PC-3 (cell line): Measurements from ENCODE around the gene TRAPPC8. TPM values are rescaled to one million over a fixed set of nuclear protein-coding genes. Genes with fewer than 3 reads are reported as not detected.

Experiments
- ATAC-seq: fragments of 200-7000 bp; cut with Tn5 transposase; 2 replicates; pipeline ENCODE4 v1.9.1; 2020; ENCODE audit warnings: mild to moderate bottlenecking, moderate library complexity
- BruUV-seq: library from RNA; stranded (reverse); fragments of 400-500 nt; replicated peaks from 2 replicates; lab custom pipeline; 2021; lab: Mats Ljungman, UMichigan
- CTCF ChIA-PET: fragments of 300-600 bp; sonication (Branson Sonifier 250); formaldehyde crosslinking; loops from one replicate; lab custom pipeline; 2022; ENCODE audit warnings: antibody characterized with exemption; lab: Charles Lee
- POLR2A ChIA-PET: fragments of 300-600 bp; sonication (Branson Sonifier 250); formaldehyde crosslinking; loops from one replicate; lab custom pipeline; 2022; ENCODE audit warnings: antibody characterized with exemption; ENCODE audit not compliant: unreplicated experiment; lab: Charles Lee
- DNase-seq: peaks from one replicate; pipeline ENCODE4 v3.0.0-alpha.2; 2015
- H2AFZ ChIP-seq: fragments of 300-600 bp; sonication (generic); 2 replicates; pipeline ENCODE4 v1.6.0; 2016; ENCODE audit warnings: antibody characterized with exemption, low read length
- H3F3A ChIP-seq: fragments of 300-600 bp; sonication (generic); one replicate; pipeline ENCODE4 v1.6.0; 2017; ENCODE audit warnings: antibody characterized with exemption, low read length, control low read depth, mild to moderate bottlenecking; ENCODE audit not compliant: unreplicated experiment
- H3K27ac ChIP-seq: fragments of 300-600 bp; sonication (generic); 2 replicates; pipeline ENCODE4 v1.5.1; 2016; ENCODE audit warnings: mild to moderate bottlenecking, low read length
- H3K27me3 ChIP-seq: fragments of 300-600 bp; sonication (generic); 2 replicates; pipeline ENCODE4 v1.6.1; 2016; ENCODE audit warnings: low read length, mixed read lengths
- H3K36me3 ChIP-seq: fragments of 300-600 bp; sonication (generic); 2 replicates; pipeline ENCODE4 v1.6.1; 2016; ENCODE audit warnings: low read depth, mixed run types, low read length, mixed read lengths
- H3K4me1 ChIP-seq: fragments of 300-600 bp; sonication (generic); 2 replicates; pipeline ENCODE4 v1.5.1; 2016; ENCODE audit warnings: low read length; ENCODE audit not compliant: insufficient read depth
- H3K4me2 ChIP-seq: fragments of 300-600 bp; sonication (generic); 2 replicates; pipeline ENCODE4 v1.6.0; 2016; ENCODE audit warnings: low read length
- H3K4me3 ChIP-seq: fragments of 300-600 bp; sonication (generic); 2 replicates; pipeline ENCODE4 v1.5.1; 2016; ENCODE audit warnings: mild to moderate bottlenecking, low read length, mixed read lengths
- H3K79me2 ChIP-seq: fragments of 300-600 bp; sonication (generic); 2 replicates; pipeline ENCODE4 v1.6.1; 2017; ENCODE audit warnings: low read length, mixed read lengths
- H3K9ac ChIP-seq: fragments of 300-600 bp; sonication (generic); 2 replicates; pipeline ENCODE4 v1.6.0; 2016; ENCODE audit warnings: mild to moderate bottlenecking, low read length
- H3K9me2 ChIP-seq: fragments of 300-600 bp; sonication (generic); replicated peaks from 2 replicates; pipeline ENCODE4 v1.6.1; 2016; ENCODE audit warnings: mixed run types, low read length, mixed read lengths
- H3K9me3 ChIP-seq: fragments of 300-600 bp; sonication (generic); 2 replicates; pipeline ENCODE4 v1.6.1; 2016; ENCODE audit warnings: low read length, mixed read lengths
- H4K20me1 ChIP-seq: fragments of 300-600 bp; sonication (generic); 2 replicates; pipeline ENCODE4 v1.6.1; 2016; ENCODE audit warnings: low read length, mixed read lengths
- EZH2 ChIP-seq: fragments of 300-600 bp; sonication (generic); IDR thresholded peaks from one replicate; pipeline ENCODE4 v1.6.1; 2017; ENCODE audit warnings: antibody characterized with exemption, mild to moderate bottlenecking, low read length; ENCODE audit not compliant: unreplicated experiment
- EZH2phosphoT487 ChIP-seq: fragments of 300-600 bp; sonication (generic); IDR thresholded peaks from 2 replicates; pipeline ENCODE4 v1.6.1; 2018; ENCODE audit warnings: mild to moderate bottlenecking, antibody characterized with exemption, low read length, borderline replicate concordance
- intact Hi-C: fragments of 100-400 bp; cut with micrococcal nuclease; formaldehyde crosslinking; loops from 2 replicates; pipeline ENCODE4 v1.9.0; 2023
- total RNA-seq: library from RNA; depleted of rRNA; stranded (reverse); fragments of >200 nt; gene quantifications from 2 replicates; pipeline ENCODE4 v1.2.3, GENCODE V29; 2014
- TF ChIP-seq, protein P1 (sequence below): fragments of 300-600 bp; sonication (generic); conservative IDR thresholded peaks from 2 replicates; pipeline ENCODE4 v1.5.1; 2017; ENCODE audit warnings: antibody characterized with exemption, low read depth, mild to moderate bottlenecking, low read length

Gene TRAPPC8
- total RNA-seq, 1 experiment from 2014 or later = 10.2 TPM

- Histone ChIP-seq H3K9ac (no peak overlapping the region), H3K27ac (no peak overlapping the region), H3K79me2 (no peaks in the 10 kb centered on the region), H2AFZ (no peak overlapping the region), H3K4me1 (no peaks in the 10 kb centered on the region), H3K4me3 (no peak overlapping the region), H3K9me3 (no peaks in the 10 kb centered on the region), H3F3A (no peaks in the 10 kb centered on the region), H3K4me2 (no peak overlapping the region), H4K20me1 (no peaks in the 10 kb centered on the region), H3K9me2 (no peaks in the 10 kb centered on the region), H3K36me3 (no peaks in the 10 kb centered on the region), H3K27me3 (no peaks in the 10 kb centered on the region)
- BruUV-seq = no TSS peak
- ChIA-PET POLR2A (no interaction called here), CTCF (no interaction called here)
- no peak for ATAC-seq
- DNase-seq = no peak
- intact Hi-C loops = no loop called here
- TF ChIP-seq EZH2phosphoT487 (no peak), EZH2 (no peak)
- TF ChIP-seq, protein P1, sequence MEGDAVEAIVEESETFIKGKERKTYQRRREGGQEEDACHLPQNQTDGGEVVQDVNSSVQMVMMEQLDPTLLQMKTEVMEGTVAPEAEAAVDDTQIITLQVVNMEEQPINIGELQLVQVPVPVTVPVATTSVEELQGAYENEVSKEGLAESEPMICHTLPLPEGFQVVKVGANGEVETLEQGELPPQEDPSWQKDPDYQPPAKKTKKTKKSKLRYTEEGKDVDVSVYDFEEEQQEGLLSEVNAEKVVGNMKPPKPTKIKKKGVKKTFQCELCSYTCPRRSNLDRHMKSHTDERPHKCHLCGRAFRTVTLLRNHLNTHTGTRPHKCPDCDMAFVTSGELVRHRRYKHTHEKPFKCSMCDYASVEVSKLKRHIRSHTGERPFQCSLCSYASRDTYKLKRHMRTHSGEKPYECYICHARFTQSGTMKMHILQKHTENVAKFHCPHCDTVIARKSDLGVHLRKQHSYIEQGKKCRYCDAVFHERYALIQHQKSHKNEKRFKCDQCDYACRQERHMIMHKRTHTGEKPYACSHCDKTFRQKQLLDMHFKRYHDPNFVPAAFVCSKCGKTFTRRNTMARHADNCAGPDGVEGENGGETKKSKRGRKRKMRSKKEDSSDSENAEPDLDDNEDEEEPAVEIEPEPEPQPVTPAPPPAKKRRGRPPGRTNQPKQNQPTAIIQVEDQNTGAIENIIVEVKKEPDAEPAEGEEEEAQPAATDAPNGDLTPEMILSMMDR = no peak
These were observed 51.4 kb downstream of the TRAPPC8 start for GRCh38 chr18:31891566-31891965.

- POLR2A ChIA-PET = no interaction called here
- H3K36me3 ChIP-seq = no peaks in the 10 kb centered on the region; the same call in 1 of the 2 replicates
- H3K27ac ChIP-seq = no peak overlapping the region
- ATAC-seq (no peak), DNase-seq (no peak)
- no peaks in the 10 kb centered on the region for H3F3A ChIP-seq
- BruUV-seq = no TSS peak
- no peaks in the 10 kb centered on the region for H3K9me2 ChIP-seq
- H3K4me3 ChIP-seq = no peak overlapping the region
- CTCF ChIA-PET = no interaction called here
- intact Hi-C loops = no loop called here
- H4K20me1 ChIP-seq = no peaks in the 10 kb centered on the region
- H3K9me3 ChIP-seq = no peaks in the 10 kb centered on the region
- H3K9ac ChIP-seq = no peak overlapping the region
- H3K4me2 ChIP-seq = no peak overlapping the region
- no peaks in the 10 kb centered on the region for H3K4me1 ChIP-seq
- no peak overlapping the region for H2AFZ ChIP-seq
- no peaks in the 10 kb centered on the region for H3K79me2 ChIP-seq
- H3K27me3 ChIP-seq = no peaks in the 10 kb centered on the region
- TF ChIP-seq EZH2 (no peak), EZH2phosphoT487 (no peak)
- TF ChIP-seq, protein P1 = no peak
These were observed 58.9 kb downstream of the TRAPPC8 start for GRCh38 chr18:31884020-31884419.

DNA sequence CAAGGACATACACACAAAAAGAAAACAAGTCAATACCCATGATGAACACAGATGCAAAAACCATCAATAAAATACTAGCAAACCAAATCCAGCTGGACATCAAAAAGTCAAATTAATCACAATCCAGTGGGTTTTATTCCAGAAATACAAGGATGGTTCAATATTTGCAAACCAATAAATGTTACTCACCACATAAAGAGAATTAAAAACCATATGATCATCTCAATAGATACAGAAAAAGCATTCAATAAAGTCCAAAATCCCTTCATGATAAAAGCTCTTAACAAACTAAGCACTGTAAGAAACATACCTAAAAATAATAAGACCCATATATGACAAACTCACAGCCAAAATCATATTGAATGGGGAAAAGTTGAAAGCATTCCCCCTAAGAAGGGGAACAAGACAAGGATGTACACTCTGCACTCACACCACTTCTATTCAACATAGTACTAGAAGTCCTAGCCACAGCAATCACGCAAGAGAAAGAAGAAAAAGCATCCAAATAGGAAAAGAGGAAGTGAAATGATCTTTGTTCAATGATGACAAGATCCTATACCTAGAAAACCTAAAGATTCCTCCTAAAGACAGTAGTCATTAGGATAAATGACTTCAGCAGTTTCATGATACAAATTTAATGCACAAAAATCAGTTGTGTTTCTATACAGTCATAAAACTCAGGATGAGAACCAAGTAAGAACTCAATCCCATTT lies 62.6 kb downstream of the TRAPPC8 start:
- no peaks in the 10 kb centered on the region for H3K9me2 ChIP-seq
- H4K20me1 ChIP-seq = no peaks in the 10 kb centered on the region
- BruUV-seq = no TSS peak
- H3K27ac ChIP-seq = no peak overlapping the region
- no peaks in the 10 kb centered on the region for H3K79me2 ChIP-seq
- no peaks in the 10 kb centered on the region for H3K9me3 ChIP-seq
- no peak for ATAC-seq
- CTCF ChIA-PET = no interaction called here
- no peak overlapping the region for H3K9ac ChIP-seq
- POLR2A ChIA-PET = interaction anchor here (0.6 kb wide), 1 partner anchor 63 kb away, joined by 3 read pairs; the partner anchor contains the start of gene TRAPPC8
- no peak overlapping the region for H3K4me2 ChIP-seq
- H3K27me3 ChIP-seq = no peaks in the 10 kb centered on the region
- TF ChIP-seq EZH2phosphoT487 (no peak), EZH2 (no peak)
- TF ChIP-seq, protein P1 = no peak
- H3K4me1 ChIP-seq = no peaks in the 10 kb centered on the region
- H3K4me3 ChIP-seq = no peak overlapping the region
- no peak overlapping the region for H2AFZ ChIP-seq
- intact Hi-C loops = no loop called here
- H3F3A ChIP-seq = no peaks in the 10 kb centered on the region
- DNase-seq = no peak
- no peaks in the 10 kb centered on the region; the same call in 1 of the 2 replicates for H3K36me3 ChIP-seq
